Astrocyte of the spinal cord (primary cell): ENCODE results near the gene ENPP6.
A peak's percentile ranks its signal among the peaks of the same experiment; 100 is the strongest.

Experiments
- DNase-seq: peaks from one replicate; pipeline ENCODE4 v3.0.0; 2011; ENCODE audit warnings: low read depth, low spot score
- H3K4me3 ChIP-seq: 2 replicates; pipeline ENCODE4 v1.5.1; 2011; ENCODE audit warnings: low read depth, mild to moderate bottlenecking, low read length, moderate library complexity
- CTCF ChIP-seq: IDR thresholded peaks from 2 replicates; pipeline ENCODE4 v1.5.1; 2012; ENCODE audit warnings: low read depth, mild to moderate bottlenecking, low read length, inconsistent platforms
- in situ Hi-C: cut with HindIII; loops from 2 replicates; pipeline ENCODE4 v1.10.0; 2017; ENCODE audit warnings: low sequenced_read_pairs

ENPP6 gene

GRCh38 chr4:184252136-184253071 lies 34.7 kb upstream of the ENPP6 start:
- no peak for TF ChIP-seq CTCF
- H3K4me3 ChIP-seq = no peak overlapping the region
- DNase-seq = no peak
- in situ Hi-C loops = no loop called here

- TF ChIP-seq CTCF = no peak
- H3K4me3 ChIP-seq = no peak overlapping the region
- no peak for DNase-seq
- in situ Hi-C loops = no loop called here
Observed at GRCh38 chr4:184251670-184251980, 34.0 kb upstream of the ENPP6 start.

- H3K4me3 ChIP-seq = no peak overlapping the region
- TF ChIP-seq CTCF = peak; percentile 64
- in situ Hi-C loops = no loop called here
- peak; percentile 58 for DNase-seq
Observed at GRCh38 chr4:184250795-184251669, 33.4 kb upstream of the ENPP6 start.

GRCh38 chr4:184248216-184248615 lies 30.5 kb upstream of the ENPP6 start:
- TF ChIP-seq CTCF = no peak
- in situ Hi-C loops = no loop called here
- H3K4me3 ChIP-seq = no peak overlapping the region
- DNase-seq = no peak

GRCh38 chr4:184247421-184247820 lies 29.7 kb upstream of the ENPP6 start:
- in situ Hi-C loops = no loop called here
- DNase-seq = no peak
- TF ChIP-seq CTCF = no peak
- H3K4me3 ChIP-seq = no peak overlapping the region

- in situ Hi-C loops = no loop called here
- no peak for DNase-seq
- no peak for TF ChIP-seq CTCF
- no peak overlapping the region for H3K4me3 ChIP-seq
Observed at GRCh38 chr4:184246426-184246825, 28.8 kb upstream of the ENPP6 start.
